Stimulated activated CD4-positive, alpha-beta T cell treated with anti-CD3 and anti-CD28 coated beads, Interleukin-2, amount 100 ng/mL, for 48 hours (primary cell): ENCODE results near the gene PROSER3.
A peak's percentile ranks its signal among the peaks of the same experiment; 100 is the strongest.
"Not testable (repeated sequence)": the region's sequence is repeated elsewhere in the genome, so short reads cannot be mapped to it uniquely, and the experiment has no call there.

ENCODE experiments used
- DNase-seq, 2 donors: peaks; one replicate each; pipeline ENCODE4 v3.0.0-alpha.2; 2020

PROSER3 gene

GRCh38 chr19:35755131-35755549 is 2.8 kb upstream of the PROSER3 start:
- DNase-seq = no peak

GRCh38 chr19:35755550-35756376 is 2.2 kb upstream of the PROSER3 start:
- peak in 1 of 2 donors; percentile 54 for DNase-seq

GRCh38 chr19:35756377-35757230 is 1.4 kb upstream of the PROSER3 start, which contains the start of gene HSPB6:
HSPB6 (minus strand) TSS chr19:35757029; CDS start chr19:35757008, 21 bp downstream.
- DNase-seq = no peak

- DNase-seq = no peak
Observed at GRCh38 chr19:35757231-35757748, 686 bp upstream of the PROSER3 start.

- no peak for DNase-seq
Observed at GRCh38 chr19:35759697-35760096, 1.7 kb downstream of the PROSER3 start.

GRCh38 chr19:35760711-35761349 is 2.9 kb downstream of the PROSER3 start:
- no peak for DNase-seq

GRCh38 chr19:35764432-35765315 is 6.7 kb downstream of the PROSER3 start:
- no peak for DNase-seq

- no peak for DNase-seq
Observed at GRCh38 chr19:35766571-35767104, 8.7 kb downstream of the PROSER3 start.

GRCh38 chr19:35767288-35768081 is 9.5 kb downstream of the PROSER3 start:
- no peak for DNase-seq

GRCh38 chr19:35768082-35768421 is 10.1 kb downstream of the PROSER3 start:
- no peak for DNase-seq

- DNase-seq = not testable (repeated sequence)
Observed at GRCh38 chr19:35772362-35772761, 14.4 kb downstream of the PROSER3 start.

GRCh38 chr19:35773020-35773806 is 15.2 kb downstream of the PROSER3 start:
- no peak for DNase-seq

GRCh38 chr19:35774274-35775045 is 16.5 kb downstream of the PROSER3 start:
- no peak for DNase-seq

GRCh38 chr19:35775046-35775297 is 17.0 kb downstream of the PROSER3 start:
- no peak for DNase-seq

- DNase-seq = peak; percentile 99 to 100
Observed at GRCh38 chr19:35775298-35776101, 17.5 kb downstream of the PROSER3 start, which contains the start of gene ARHGAP33. ARHGAP33 (plus strand) TSS chr19:35775564; CDS start chr19:35775659, 95 bp downstream.

- DNase-seq = no peak
Observed at GRCh38 chr19:35776102-35776788, 18.3 kb downstream of the PROSER3 start.

GRCh38 chr19:35777086-35777841 is 19.3 kb downstream of the PROSER3 start:
- DNase-seq = no peak
